Stomach (tissue), 9 donors: ENCODE data around the gene FLOT1. TPM values are rescaled to one million over a fixed set of nuclear protein-coding genes. Genes with fewer than 3 reads are reported as not detected.
A peak's percentile ranks its signal among the peaks of the same experiment; 100 is the strongest.

Experiments
- DNase-seq, 2 donors: peaks; one replicate each; pipeline versions ENCODE4 v3.0.0 to v3.0.0-alpha.2; 2013 to 2019
- H3K27ac ChIP-seq, 5 donors: fragments of 200-600 bp in 4 of 5; sonication (generic) in 4 of 5; one replicate each; pipeline ENCODE4 v1.5.1; 2013 to 2019; ENCODE audit warnings: mild to moderate bottlenecking in 1 of 5, moderate library complexity in 1 of 5
- H3K27me3 ChIP-seq, 3 donors: fragments of 200-600 bp; sonication (generic); one replicate each; pipeline ENCODE4 v1.5.1; 2017 to 2019; ENCODE audit warnings: mixed run types in 1 of 3
- H3K36me3 ChIP-seq, 4 donors: fragments of 200-600 bp; sonication (generic); 1 replicate in 3 of 4; 2 replicates in 1 of 4; pipeline ENCODE4 v1.5.1; 2016 to 2019
- H3K4me1 ChIP-seq, 4 donors: fragments of 200-600 bp; sonication (generic); one replicate each; pipeline ENCODE4 v1.5.1; 2016 to 2019
- H3K4me3 ChIP-seq, 4 donors: fragments of 200-600 bp; sonication (generic) in 3 of 4; one replicate each; pipeline ENCODE4 v1.5.1; 2016 to 2019; ENCODE audit warnings: mild to moderate bottlenecking in 1 of 4
- H3K9me3 ChIP-seq, 4 donors: fragments of 200-600 bp; sonication (generic); one replicate each; pipeline ENCODE4 v1.5.1; 2016 to 2019
- CTCF ChIP-seq, 7 experiments: fragments of 450-650 bp in 4 of 7; fragments of 200-600 bp in 3 of 7; sonication (generic) in 3 of 7; IDR thresholded peaks; one replicate each; pipeline ENCODE4 v1.5.1; 2016 to 2019; ENCODE audit warnings: antibody characterized with exemption in 7 of 7, control low read depth in 2 of 7, mild to moderate bottlenecking in 1 of 7
- EP300 ChIP-seq: sonication (generic); formaldehyde crosslinking; IDR thresholded peaks from one replicate; pipeline ENCODE4 v1.6.1; 2017; ENCODE audit warnings: antibody characterized with exemption
- POLR2A ChIP-seq, 4 donors: fragments of 450-650 bp; IDR thresholded peaks; one replicate each; pipeline ENCODE4 v1.6.1; 2016; ENCODE audit warnings: antibody characterized with exemption in 4 of 4, control low read depth in 2 of 4, mild to moderate bottlenecking in 1 of 4, moderate library complexity in 1 of 4
- POLR2AphosphoS5 ChIP-seq, 3 donors: sonication (generic); formaldehyde crosslinking; IDR thresholded peaks; one replicate each; pipeline ENCODE4 v1.6.1; 2016; ENCODE audit warnings: antibody characterized with exemption in 3 of 3
- WGBS, 5 donors: extraction: QIAGEN DNeasy Blood & Tissue Kit in 3 of 5; methylation state at CpG; one replicate each; pipeline versions ENCODE4 v1.1.5 to v1.1.7; 2013 to 2018; 5-methylcytosine and 5-hydroxymethylcytosine counted together
- intact Hi-C: fragments of 100-400 bp; cut with DNase I; formaldehyde crosslinking; loops from one replicate; pipeline ENCODE4 v1.15.1; 2023; ENCODE audit warnings: low total_unique reads
- polyA plus RNA-seq, 3 donors: library from polyadenylated mRNA; stranded (reverse); fragments of 200-250 nt; gene quantifications; one replicate each; pipeline ENCODE4 v1.2.3, GENCODE V29; 2013
- total RNA-seq, 5 donors: library from RNA; depleted of rRNA; stranded (reverse); fragments of >200 nt; gene quantifications; one replicate each; pipeline versions ENCODE4 v1.1.0 to v1.2.3, GENCODE V29; 2014 to 2016
- donor health status: healthy with polysubstance abuse.
- donor health status: Bipolar disorder and iron deficiency.
- donor health status: healthy.

The FLOT1 gene
- total and polyA plus RNA-seq, 8 donors = 40.6 to 201 (median 125) TPM

- Histone ChIP-seq H3K27ac (peak overlapping the region; percentile 92 to 99 (median 97)), H3K4me1 (peaks cover 29 to 63% (median 44%) of the 10 kb centered on the region in 4 donors), H3K27me3 (no peaks in the 10 kb centered on the region), H3K9me3 (no peaks in the 10 kb centered on the region), H3K4me3 (peak overlapping the region; percentile 69 to 88 (median 82)), H3K36me3 (no peaks in the 10 kb centered on the region)
- TF ChIP-seq EP300 (no peak), POLR2A (IDR thresholded peaks at IDR 0.05) (no peak), POLR2AphosphoS5 (IDR thresholded peaks at IDR 0.05) (no peak), CTCF (IDR thresholded peaks at IDR 0.05) (no peak)
- intact Hi-C loops = no loop called here
- DNase-seq = no peak
- 88 to 94% (median 90%) methylated on average over 9 of the region's 9 CpGs for WGBS, 5 donors
Measured at GRCh38 chr6:30688569-30688968, 53.9 kb downstream of the FLOT1 start.

DNA sequence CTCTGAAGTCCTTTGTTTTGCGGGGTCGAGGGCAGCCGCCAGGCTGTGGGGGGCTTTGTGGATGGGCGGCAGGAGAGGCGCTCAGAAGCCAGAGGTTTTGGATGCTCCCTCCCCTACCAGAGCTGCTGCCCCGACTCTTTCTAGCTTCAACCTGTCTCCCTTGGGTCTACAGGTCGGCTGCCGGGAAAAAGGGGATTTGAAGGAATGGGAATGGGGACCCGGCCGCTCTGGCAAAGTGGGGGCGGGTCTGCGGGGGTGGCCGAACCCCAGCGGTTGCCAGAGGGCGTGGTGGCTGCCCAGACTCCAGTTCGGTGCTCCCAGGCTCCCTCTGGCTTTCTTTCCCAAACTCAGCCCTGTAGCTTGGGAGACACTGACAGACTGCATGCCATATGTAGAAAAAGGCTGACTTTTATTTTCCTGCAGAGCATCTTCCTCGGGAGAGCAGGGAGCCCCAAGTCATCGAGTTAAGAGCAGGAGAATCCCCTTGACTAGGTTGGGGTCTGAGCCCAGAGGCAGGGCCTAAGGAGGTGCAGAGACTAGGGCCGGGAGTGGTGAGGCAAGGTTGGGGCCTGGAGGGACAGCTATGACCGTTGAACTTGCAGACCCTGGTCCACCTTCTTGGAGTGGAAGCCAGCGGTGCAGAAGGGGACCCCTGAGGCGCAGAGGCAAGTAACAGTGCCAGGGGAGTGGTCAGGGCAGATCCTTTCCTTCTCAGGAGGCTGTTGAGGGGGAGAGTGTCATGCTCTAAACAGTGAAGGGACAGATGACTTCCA lies 54.6 kb downstream of the FLOT1 start:
- H3K4me1 ChIP-seq = peaks cover 29 to 70% (median 48%) of the 10 kb centered on the region in 4 donors
- TF ChIP-seq POLR2AphosphoS5 (IDR thresholded peaks at IDR 0.05) = no peak
- no peak for TF ChIP-seq CTCF (IDR thresholded peaks at IDR 0.05)
- TF ChIP-seq EP300 = no peak
- DNase-seq = peak in 1 of 2 donors; percentile 69
- intact Hi-C loops = no loop called here
- H3K9me3 ChIP-seq = no peaks in the 10 kb centered on the region
- peak overlapping the region; percentile 92 to 99 (median 97) for H3K27ac ChIP-seq
- peak overlapping the region; percentile 69 to 88 (median 82) for H3K4me3 ChIP-seq
- 17 to 27% (median 18%) methylated on average over 5 to 22 of the region's 22 CpGs for WGBS, 5 donors
- no peaks in the 10 kb centered on the region for H3K27me3 ChIP-seq
- H3K36me3 ChIP-seq = no peaks in the 10 kb centered on the region

- DNase-seq = peak; percentile 76 to 96
- peak overlapping the region; percentile 69 to 88 (median 82) for H3K4me3 ChIP-seq
- no peaks in the 10 kb centered on the region for H3K9me3 ChIP-seq
- TF ChIP-seq POLR2AphosphoS5 (IDR thresholded peaks at IDR 0.05) (peak; percentile 80 to 95 (median 84)), CTCF (IDR thresholded peaks at IDR 0.05) (no peak), POLR2A (IDR thresholded peaks at IDR 0.05) (no peak), EP300 (peak; percentile 54)
- H3K4me1 ChIP-seq = peaks cover 32 to 78% (median 54%) of the 10 kb centered on the region in 4 donors
- intact Hi-C loops = no loop called here
- peak overlapping the region; percentile 92 to 99 (median 97) for H3K27ac ChIP-seq
- H3K36me3 ChIP-seq = no peaks in the 10 kb centered on the region
- WGBS, 5 donors = 0 to 2% (median 1%) methylated on average over 32 to 52 of the region's 52 CpGs
- no peaks in the 10 kb centered on the region for H3K27me3 ChIP-seq
Measured at GRCh38 chr6:30686908-30687658, 55.4 kb downstream of the FLOT1 start.

- peak within 1 kb of the TSS; percentile 69 to 88 (median 82) for H3K4me3 ChIP-seq
- H3K4me1 ChIP-seq = peaks cover 32 to 82% (median 57%) of the 10 kb centered on the region in 4 donors
- intact Hi-C loops = no loop called here
- H3K27ac ChIP-seq = peak within 1 kb of the TSS; percentile 92 to 99 (median 97)
- H3K27me3 ChIP-seq = no peaks in the 10 kb centered on the region
- peak; percentile 73 to 90 for DNase-seq
- H3K9me3 ChIP-seq = no peaks in the 10 kb centered on the region
- 3 to 6% (median 4%) methylated on average over 20 to 41 of the region's 41 CpGs for WGBS, 5 donors
- peak in 1 of 3 donors; percentile 43 for TF ChIP-seq POLR2AphosphoS5 (IDR thresholded peaks at IDR 0.05)
- no peak for TF ChIP-seq EP300
- no peaks in the 10 kb centered on the region for H3K36me3 ChIP-seq
Measured at GRCh38 chr6:30686009-30686907, 56.2 kb downstream of the FLOT1 start, which contains the start of gene PPP1R18. TSS of gene PPP1R18 (minus strand) at chr6:30686645. CDS start at chr6:30686018, 627 bp downstream.
